Putamen (tissue), 1 donor: ENCODE data around the gene EPB41L1.

Source experiments
- DNase-seq: peaks from one replicate; pipeline ENCODE4 v3.0.0-alpha.2; 2016; ENCODE audit warnings: low spot score

Gene EPB41L1

DNA sequence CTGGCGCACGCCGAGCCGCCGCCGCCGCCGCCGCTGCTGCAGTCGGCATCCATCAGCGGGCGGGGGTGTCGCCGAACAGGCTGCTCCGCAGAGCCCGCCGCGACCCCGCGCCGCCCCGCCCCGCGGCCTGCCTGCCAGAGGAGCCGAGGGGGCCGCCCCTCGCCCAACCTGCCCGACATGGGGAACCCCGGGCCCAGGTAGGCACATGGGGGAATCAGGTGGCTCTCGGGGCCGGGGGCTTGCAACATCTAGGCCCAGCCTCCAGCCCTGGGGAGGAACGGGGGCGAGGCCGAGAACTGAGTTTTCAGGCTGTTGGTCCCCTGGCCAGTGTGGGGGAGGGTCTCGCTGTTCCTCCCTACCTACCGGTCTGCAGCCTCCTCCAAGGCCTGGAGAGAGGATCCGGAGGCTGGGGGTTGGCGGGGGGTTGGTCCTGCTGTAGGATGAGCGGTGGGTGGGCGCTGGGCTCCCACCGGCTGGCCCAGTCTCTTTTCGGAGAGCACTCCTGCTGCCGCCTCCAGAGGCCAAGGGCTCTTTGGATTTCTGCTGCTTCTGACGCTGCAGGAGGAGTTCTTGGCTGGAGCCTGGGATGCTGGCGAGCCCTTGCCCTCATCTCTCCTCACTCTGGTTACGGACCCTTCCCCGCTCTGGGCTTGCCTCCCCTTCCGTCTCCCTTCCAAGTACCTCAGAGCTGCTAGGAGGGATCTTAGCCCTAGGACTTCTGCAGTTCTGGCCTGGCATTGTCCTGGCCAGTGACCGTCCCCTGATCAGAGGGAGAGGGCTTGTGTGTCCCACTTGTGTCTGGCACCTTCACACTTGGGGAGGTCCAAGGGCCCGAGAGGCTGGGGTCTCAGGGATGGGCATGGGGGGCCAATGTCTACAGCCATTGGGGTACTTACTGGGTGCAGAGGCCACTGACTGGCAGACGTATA is at the start of gene EPB41L1:
Gene EPB41L1 (plus strand): TSS at position 41 of the 929 bp plus-strand sequence. CDS start 19,038 bp downstream, outside the sequence.
- DNase-seq: peak; percentile 44

DNA sequence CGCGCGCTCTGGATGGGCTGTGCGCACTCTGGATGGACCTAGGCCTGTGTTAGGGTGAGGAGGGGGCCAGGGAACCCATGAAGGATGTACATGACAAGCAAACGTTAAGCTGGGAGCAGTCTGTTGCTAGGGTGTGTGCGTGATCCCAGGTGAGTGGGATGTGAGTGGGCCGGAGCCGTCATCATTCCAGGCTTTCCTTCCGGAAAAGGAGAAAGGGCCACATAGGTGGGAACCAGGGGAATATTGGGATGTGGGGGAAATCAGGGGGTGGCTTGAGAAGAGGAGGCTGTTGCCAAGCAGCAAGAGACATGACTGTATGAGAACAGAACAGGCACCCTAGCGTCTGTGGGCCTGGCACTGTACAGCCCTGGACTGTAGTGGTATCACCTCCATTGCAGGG is 49.7 kb upstream of the EPB41L1 start:
- DNase-seq: peak; percentile 79

- DNase-seq: no peak
These were observed 48.8 kb upstream of the EPB41L1 start for GRCh38 chr20:36105711-36106226.

- DNase-seq: no peak
These were observed 47.9 kb upstream of the EPB41L1 start for GRCh38 chr20:36106606-36107005.

DNA sequence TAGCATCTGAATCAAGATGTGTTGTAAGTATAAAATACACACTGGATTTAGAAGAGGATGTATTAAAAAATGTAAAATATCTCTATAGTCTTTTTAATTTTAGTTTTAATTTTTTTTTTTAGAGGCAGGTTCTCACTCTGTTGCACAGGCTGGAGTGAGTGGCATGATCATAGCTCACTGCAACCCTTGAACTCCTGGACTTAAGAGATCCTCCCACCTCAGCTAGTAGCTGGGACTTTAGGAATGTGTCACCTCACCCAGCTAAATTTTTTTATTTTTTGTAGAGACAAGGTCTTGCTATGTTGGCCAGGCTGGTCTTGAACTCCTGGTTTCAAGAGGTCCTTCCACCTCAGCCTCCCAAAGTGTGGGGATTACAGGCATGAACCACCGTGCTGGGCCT is 46.7 kb upstream of the EPB41L1 start:
- DNase-seq: no peak

- DNase-seq: no peak
These were observed 45.1 kb upstream of the EPB41L1 start for GRCh38 chr20:36109251-36109947.

DNA sequence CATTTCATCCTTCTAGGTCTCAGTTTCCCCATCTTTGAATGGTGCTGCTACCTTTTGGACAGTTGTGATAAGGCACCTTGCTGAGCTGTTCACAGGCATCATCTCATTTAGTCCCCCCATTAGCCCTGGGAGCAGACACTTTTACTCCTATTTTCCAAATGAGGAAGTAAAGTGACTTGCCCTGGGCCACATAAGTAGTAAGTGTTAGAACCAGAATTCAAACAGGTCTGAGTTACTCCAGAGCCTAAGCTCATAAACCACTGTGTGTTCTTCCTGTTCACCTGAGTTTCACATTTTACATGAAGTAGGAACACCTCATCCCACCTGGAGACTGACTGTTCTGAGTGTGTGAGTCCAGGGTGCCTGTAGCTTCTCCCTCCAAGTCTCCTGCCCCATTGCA is 43.5 kb upstream of the EPB41L1 start:
- no peak for DNase-seq

- DNase-seq: no peak
These were observed 42.4 kb upstream of the EPB41L1 start for GRCh38 chr20:36112112-36112511.

- DNase-seq: no peak
These were observed 41.5 kb upstream of the EPB41L1 start for GRCh38 chr20:36113036-36113435.

GRCh38 chr20:36113566-36114250 is 40.8 kb upstream of the EPB41L1 start:
- DNase-seq: peak; percentile 50

DNA sequence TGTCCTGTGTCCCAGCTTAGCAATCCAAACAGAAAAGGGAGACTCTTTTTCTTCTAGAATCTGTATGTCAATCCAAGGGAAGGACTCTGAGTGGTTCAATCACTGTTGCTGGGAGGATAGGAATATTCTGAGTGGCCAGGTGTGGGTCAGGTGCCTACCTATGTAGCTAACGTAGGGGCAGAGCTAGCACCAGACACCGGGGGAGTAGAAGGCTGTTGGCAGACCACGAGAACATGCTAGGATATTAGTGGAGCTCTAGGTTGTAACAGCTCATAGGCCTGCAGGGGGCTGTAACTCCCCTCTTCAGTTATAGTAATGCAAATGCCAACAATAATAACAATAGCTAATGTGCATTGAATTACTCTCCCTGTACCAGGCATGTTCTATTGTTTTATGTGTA is 39.8 kb upstream of the EPB41L1 start:
- no peak for DNase-seq

GRCh38 chr20:36115925-36116324 is 38.6 kb upstream of the EPB41L1 start:
- DNase-seq: no peak

- no peak for DNase-seq
These were observed 37.6 kb upstream of the EPB41L1 start for GRCh38 chr20:36116807-36117441.

DNA sequence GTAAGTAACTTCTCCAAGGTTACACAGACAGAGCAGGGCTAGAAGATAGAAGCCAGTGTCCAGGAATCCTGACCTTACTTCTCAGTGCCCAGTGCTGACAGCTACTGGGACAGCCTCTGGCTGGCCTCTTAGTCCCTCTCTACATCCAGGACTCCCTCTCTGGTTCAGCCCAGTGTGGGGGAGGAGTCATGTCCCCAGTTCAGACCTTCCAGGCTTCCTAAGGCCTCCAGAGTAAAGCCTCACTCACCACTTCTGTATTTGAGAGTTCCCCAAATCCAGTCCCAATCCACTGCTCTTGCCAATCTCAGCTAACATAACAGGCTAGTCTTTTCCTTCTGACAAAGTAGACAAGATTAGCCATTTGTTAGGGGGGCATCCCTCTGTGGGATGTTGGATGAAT is 36.9 kb upstream of the EPB41L1 start:
- DNase-seq: no peak

DNA sequence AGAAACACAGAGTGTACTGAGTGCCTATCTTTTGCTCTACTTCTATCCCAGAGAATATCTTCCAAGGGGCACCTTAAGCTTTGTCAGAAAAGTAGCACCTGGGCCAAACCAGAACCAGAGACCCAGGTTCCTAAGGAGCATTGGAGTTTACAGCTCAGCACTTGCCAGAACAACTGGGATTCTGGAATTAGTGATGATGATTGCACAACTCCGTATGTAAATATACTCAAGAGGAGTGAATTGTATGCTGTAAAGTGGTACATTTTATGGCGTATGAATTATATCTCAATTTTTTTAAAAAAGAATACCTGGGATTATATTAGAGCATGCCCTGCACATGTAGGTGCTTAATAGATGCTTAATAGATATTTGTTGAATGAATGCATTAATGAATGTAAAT is 36.2 kb upstream of the EPB41L1 start:
- DNase-seq: no peak

DNA sequence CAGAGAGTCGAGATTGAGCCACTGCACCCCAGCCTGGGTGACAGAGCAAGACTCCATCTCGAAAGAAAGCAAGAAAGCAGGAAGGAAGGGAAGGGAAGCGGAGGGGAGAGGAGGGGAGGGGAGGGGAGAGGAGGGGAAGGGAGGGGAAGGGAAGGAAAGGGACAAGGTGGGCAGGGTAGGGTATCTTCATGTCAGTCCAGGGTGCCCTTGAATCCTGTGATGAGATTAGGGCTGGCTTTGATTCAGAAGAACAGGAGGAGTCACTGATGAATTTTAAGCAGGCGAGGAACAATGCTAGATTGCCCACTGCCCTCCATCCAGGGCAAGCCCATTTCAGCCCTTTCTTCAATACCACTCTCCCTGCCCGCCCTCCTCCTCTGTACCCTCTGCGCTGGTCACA is 35.0 kb upstream of the EPB41L1 start:
- no peak for DNase-seq

- DNase-seq: no peak
These were observed 34.3 kb upstream of the EPB41L1 start for GRCh38 chr20:36120241-36120640.

DNA sequence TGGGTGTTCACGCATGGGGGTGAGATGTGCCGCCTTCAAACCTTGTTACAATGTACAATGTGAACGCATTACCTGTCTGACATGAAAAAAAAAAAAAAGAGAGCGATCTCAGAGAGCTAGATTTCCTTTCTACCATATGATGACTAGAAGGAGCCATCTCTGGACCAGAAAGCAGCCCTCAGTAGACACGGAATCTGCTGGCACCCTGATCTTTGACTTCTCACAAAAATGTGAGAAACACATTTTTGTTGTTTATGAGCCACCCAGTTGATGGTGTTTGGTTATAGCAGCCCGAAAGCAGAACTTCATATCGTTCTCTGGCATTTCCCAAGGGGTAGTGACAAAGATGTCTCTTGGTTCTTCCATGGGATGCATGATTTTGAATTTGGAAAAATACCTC is 33.5 kb upstream of the EPB41L1 start:
- DNase-seq: no peak

GRCh38 chr20:36121981-36122930 is 32.3 kb upstream of the EPB41L1 start:
- DNase-seq: no peak

- no peak for DNase-seq
These were observed 31.6 kb upstream of the EPB41L1 start for GRCh38 chr20:36122931-36123288.

DNA sequence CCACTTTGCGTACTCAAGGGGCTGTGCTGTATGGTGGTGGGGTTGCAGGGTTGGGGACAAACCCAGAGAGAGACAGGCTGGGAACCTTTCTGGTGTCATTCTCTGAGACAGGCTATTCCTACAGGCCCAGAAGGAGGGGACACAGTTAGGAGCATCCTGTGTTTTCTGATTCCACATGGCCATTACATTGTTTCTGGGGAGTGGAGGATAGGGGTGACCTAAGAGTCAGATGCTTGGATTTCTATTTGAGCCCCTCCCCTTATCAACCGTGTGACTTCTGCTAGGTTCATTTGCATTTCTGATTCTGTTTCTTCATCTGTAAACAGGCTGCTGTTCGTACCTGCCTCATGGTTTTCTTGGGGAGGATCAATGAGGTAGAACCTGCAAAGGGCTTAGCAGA is 29.4 kb upstream of the EPB41L1 start:
- no peak for DNase-seq
